HCEC 1CT (cell line): ENCODE data around the gene CDH13.

Experiments used
- DNase-seq: peaks from one replicate; pipeline ENCODE4 v3.0.0-alpha.2; 2017

CDH13 gene

DNA sequence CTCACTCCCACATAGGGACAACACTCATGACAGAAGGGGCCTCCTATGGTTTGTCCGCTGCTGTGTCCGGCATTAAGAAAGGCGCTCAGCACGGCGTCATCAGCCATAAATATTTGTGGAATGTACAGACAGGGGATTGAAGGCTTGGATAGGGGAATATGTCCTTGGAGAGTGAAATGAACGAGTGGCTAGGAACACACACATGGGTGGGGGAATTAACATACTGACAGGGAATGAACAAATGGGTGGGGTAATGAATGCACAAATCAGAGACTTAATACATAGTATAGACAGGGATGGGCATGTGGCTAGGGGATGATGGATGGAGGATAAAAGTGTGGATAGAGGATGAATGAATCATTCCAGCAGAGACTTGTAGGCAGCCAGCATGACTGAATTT is 1027.0 kb downstream of the CDH13 start:
- peak; percentile 80 for DNase-seq

DNA sequence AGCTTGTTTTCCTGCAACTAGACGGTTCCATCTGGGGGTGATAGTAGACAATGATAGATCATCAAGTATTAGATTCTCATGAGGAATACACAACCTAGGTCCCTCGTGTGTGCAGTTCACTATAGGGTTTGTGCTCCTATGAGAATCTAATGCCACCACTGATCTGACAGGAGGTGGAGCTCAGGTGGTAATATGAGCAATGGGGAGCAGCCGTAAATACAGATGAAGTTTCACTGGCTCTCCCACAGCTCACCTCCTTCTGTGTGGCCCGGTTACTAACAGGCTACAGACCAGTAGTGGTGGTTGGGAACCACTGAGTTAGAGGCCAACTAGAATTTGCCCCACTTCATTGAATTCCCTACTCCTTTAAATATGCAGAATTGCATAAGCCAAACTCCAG is 1033.5 kb downstream of the CDH13 start:
- no peak for DNase-seq

GRCh38 chr16:83661656-83662055 is 1034.9 kb downstream of the CDH13 start:
- DNase-seq, result no peak

DNA sequence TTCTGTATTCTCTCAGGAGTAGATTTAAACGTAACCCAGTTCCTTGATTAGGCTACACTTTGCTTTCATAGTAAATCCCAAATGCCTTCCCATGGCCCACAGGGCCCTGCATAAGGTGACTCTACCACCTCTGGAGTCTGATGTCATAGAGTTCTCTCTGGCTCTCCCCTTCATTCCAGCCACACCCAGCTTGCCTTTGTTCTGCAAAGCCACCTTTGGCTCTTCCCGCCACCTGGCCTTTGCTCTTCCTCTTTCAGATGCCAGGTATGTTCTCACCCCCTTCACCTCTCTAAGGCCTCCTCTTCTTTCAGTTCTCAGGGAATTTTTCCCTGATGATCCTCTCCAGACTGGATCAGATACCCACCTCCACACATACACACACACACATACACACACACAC is 1039.7 kb downstream of the CDH13 start:
- DNase-seq, result no peak

DNA sequence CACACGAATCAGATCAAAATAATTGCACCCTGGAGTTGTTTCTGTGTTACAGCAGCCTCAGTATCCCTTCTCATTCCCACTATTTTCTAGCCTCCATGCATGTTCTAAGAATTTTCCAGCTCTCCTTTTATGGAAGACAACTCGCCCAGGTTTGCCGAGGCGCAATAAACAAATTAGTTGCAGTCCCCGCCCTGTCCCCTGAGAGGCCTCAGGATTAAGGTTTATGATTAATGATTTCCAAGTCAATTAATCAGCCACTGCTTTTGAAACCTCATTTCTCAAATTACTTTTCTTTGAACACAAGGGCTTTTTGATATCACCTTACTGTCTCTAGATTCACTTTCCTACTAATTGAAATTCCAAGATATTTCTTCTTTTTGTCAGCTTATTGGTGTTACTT is 1042.7 kb downstream of the CDH13 start:
- no peak for DNase-seq

GRCh38 chr16:83674931-83675535 is 1048.3 kb downstream of the CDH13 start:
- DNase-seq, result no peak

DNA sequence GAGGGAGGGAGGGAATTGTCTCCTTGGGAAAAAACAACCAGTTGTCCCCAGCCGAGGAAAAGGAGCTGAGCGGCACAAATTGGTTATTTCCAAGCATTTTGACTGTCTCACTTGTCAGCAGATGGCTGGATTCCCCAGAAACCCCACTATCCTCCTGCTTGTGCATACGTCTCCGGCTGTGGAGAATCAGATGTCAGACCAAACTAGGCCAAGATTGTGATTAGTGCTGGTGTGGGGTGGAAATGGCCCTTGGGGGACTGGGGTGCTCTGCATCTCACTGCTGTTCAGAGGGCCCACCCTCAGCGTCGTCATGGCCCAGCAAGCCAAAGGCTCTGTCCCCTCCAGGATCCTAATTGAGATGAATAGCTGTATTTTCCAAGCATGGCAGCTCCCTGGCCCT is 1049.3 kb downstream of the CDH13 start:
- no peak for DNase-seq

- DNase-seq, result no peak
Measured at GRCh38 chr16:83680980-83681379, 1054.2 kb downstream of the CDH13 start.

DNA sequence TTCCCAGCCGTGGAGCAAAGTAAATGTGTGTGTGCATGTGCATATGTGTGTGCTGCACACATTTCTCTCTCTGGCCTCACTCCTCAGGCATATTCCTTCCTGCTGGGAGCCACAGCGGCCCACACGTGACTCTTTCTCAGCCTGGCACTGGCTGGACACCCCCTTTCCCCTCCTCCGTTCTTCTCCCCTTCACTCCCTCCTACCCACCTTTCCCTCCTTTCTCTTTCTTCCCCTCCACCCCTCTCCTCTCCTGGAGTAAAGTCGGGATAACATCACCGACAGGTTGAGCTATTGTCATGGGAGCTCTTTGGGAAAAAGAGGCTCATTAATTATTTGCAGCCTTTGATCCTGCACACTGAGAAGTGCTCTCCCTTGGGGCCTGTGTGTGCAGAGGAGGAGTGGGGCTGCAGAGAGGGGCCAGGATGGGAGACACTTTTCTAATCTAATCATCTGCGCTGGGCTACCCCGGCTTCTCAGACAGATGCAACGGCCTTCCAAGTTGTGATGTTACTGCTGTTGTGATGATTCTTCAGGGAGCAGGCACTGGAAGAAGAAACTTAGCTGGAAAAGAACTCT is 1054.7 kb downstream of the CDH13 start:
- DNase-seq, result no peak

DNA sequence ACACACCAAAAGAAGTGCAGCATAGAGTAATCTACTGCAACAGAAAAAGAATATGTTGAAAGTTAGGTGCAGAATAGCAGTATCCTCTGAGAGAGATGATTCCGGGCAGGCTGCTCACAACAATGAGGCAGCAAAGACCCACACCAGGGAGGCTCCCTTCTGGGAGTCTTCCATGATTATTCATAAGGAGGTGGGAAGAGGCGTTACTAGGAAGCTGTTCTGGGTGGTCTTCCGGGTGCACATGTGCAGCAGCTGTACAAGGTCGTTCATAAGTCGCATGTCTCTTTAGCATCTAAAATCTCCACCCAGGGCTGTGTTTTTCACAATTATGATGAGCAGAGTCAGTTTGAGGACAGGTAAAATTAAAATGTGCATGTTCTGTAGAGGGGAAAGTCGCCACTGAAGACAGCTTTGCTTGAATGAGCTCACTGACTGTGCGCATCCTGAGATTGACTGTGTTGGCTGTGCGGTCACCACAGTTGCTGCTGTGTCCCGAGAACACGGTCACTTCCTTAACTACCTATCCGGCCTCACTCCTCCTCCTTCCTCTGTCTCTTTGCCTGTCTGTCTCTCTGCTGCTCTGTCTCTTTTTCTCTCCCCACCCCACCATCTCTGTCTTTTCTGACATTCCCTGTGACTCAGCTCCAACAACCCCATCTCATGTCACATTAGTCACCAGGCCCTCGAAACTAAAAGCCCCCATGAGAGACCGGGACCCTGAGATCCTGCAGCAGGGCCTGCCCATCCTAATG is 1055.5 kb downstream of the CDH13 start:
- DNase-seq, result no peak

- no peak for DNase-seq
Measured at GRCh38 chr16:83682868-83683235, 1056.1 kb downstream of the CDH13 start.

- DNase-seq, result no peak
Measured at GRCh38 chr16:83685615-83686165, 1058.9 kb downstream of the CDH13 start.

DNA sequence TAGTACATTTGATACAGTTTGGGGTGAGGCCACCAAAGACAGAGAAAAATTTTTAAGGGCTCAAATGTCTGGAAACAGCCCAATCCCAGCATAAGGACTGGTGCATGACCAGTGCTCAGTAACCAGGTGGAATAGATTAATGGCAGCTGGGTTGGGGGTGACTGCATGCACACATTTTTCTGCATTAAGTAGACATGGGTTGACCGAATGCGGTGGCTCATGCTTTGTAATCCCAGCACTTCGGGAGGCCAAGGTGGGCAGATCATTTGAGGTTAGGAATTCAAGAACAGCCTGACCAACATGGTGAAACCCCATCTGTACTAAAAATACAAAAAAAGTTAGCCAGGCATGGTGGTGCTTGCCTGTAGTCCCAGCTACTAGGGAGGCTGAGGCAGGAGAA is 1060.0 kb downstream of the CDH13 start:
- no peak for DNase-seq

GRCh38 chr16:83689385-83689831 is 1062.6 kb downstream of the CDH13 start:
- DNase-seq, result peak; percentile 99

DNA sequence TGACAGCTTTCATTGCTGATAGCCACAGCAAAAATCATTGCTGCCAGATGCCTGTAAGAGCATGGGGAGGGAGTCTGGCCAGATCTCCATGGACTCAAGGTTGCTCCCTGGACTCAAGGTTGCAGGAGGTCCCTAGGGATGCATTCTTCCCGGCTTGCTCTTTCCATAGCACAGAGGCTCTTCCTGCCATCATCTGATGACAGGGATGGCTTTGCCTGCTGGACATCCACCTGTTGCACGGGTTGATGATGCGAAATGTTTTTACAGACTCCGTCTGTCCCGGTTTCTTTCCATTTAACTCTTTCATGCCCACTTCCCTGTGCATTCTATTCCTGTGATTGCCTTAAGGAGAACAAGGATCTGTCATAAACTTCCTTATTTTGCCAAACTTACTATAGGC is 1065.5 kb downstream of the CDH13 start:
- DNase-seq, result no peak

GRCh38 chr16:83698964-83699363 is 1072.2 kb downstream of the CDH13 start:
- DNase-seq, result peak; percentile 17

DNA sequence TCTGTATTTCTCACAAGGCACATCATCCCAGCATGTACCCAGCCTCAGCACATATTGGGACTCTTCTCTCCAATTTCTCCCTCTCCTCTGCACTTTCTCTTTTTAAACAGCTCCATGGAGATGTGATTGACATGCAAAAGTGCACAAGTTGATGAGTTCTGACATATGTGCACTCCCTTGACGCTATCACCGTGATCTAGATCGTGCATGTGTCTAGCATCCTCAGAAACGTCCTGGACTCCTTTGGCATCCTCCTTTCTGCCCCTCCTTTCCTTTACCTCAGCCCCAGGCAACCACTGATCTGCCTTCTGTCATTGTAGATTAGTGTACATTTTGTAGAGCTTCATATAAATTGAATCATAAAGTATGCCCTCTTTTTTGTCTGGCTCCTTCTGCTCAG is 1073.0 kb downstream of the CDH13 start:
- DNase-seq, result no peak

DNA sequence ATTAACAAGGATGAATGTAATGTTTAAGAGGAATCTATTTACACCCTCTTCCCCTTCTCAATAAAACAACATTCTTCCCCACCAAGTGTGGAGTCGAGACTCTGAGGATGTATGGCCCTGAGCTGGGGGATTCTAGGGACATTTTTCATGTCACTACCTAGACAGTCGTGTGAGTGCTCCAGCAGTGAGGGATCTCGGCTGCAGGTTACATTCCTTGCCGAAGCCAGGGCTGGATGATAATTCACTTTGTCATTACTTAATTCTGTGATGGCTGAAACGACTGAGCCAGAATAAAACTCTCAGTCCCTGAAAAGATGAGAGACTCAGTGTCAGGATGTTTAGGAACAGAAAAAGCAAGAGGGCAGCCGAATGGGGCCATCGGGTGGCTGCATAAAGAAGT is 1074.1 kb downstream of the CDH13 start:
- DNase-seq, result no peak

DNA sequence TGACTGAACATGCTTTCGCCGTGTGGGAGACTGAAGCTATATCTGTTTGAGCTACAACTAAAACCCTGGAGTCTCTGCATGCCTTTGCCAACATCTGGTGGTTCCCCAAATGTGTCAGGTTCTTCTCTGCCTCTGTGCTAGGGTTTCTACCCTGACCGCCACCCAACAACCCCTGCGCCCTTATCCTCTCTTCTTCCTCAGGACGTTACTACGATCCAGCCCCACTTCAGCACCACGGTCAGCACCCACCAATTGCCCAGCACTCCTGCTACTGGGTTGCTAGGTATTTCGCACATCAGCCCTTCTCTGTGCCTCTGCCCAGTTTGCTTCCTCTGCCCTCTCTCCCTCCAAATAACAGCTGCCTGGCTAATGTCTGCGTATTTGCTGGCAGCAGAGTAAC is 1074.7 kb downstream of the CDH13 start:
- DNase-seq, result no peak

GRCh38 chr16:83704656-83705055 is 1077.9 kb downstream of the CDH13 start:
- DNase-seq, result peak; percentile 52

DNA sequence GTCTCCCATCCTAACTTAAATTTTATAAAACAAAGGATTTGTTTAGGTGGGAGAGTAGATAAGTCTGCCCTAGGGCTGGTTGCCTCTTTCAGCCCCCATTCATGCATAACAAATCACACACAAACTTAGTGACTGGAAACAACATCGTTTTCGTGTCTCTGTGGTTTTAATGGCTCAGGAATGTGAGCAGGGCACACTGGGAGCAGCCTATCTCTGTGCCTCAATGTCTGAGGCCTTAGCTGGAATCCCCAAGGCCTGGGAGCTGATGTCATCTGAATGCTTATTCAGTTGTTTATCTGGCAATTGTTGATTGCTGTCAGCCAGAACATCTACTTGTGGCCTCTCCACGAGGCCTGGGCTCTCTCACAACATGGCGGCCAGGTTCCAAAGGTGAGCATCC is 1079.1 kb downstream of the CDH13 start:
- peak; percentile 46 for DNase-seq

GRCh38 chr16:83706394-83706793 is 1079.6 kb downstream of the CDH13 start:
- peak; percentile 72 for DNase-seq

GRCh38 chr16:83711069-83711468 is 1084.3 kb downstream of the CDH13 start:
- no peak for DNase-seq

DNA sequence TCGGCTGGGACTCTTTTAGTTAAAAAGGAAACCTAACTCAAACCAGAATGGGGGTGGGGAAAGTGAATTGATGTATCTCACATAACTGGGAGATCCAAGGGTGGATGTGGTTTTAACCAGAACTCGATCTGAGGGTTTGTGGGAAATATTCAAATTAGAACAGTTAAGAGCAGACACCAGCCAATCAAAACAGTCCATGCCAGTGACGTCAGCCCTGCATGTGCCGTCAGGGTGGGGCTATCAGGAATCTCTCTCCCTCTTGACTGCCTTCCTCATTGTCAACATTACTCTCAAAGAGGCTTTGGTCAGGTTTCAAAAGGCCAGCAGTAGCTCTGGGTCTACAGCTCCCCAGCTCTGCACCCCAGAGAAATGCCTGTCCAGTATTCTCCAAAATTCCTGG is 1086.8 kb downstream of the CDH13 start:
- no peak for DNase-seq
